ENCODE results near the gene ZSCAN2. TPM values are rescaled to one million over a fixed set of nuclear protein-coding genes. Genes with fewer than 3 reads are reported as not detected.

ZSCAN2 gene
- total RNA-seq, 1 donor from 2014 or later = 26.2 TPM

DNA sequence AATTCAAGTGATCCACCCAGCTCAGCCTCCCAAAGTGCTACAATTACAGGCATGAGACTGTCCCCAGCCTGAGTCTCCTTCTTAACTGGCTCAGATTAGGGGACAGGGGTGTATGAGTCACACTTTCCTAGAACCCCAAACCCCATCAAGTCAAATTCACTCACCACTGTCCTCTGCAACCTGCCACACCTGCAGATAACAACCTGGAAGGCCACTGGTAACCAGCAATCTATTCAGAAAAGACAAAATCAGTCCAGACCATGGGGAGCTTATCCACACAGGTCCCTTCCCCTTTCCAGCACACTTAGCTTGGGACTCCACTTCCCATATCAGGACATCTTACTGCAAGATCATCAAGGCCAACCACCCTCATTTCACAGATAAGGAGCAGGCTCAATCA is 46.9 kb downstream of the ZSCAN2 start:
- H3K9me3 Mint-ChIP-seq = no peaks in the 10 kb centered on the region
- H3K36me3 Mint-ChIP-seq = peaks cover 41% of the 10 kb centered on the region
- no peak for DNase-seq (ENCODE audit: extremely low spot score, unreplicated experiment)
- TF ChIP-seq, protein P1, sequence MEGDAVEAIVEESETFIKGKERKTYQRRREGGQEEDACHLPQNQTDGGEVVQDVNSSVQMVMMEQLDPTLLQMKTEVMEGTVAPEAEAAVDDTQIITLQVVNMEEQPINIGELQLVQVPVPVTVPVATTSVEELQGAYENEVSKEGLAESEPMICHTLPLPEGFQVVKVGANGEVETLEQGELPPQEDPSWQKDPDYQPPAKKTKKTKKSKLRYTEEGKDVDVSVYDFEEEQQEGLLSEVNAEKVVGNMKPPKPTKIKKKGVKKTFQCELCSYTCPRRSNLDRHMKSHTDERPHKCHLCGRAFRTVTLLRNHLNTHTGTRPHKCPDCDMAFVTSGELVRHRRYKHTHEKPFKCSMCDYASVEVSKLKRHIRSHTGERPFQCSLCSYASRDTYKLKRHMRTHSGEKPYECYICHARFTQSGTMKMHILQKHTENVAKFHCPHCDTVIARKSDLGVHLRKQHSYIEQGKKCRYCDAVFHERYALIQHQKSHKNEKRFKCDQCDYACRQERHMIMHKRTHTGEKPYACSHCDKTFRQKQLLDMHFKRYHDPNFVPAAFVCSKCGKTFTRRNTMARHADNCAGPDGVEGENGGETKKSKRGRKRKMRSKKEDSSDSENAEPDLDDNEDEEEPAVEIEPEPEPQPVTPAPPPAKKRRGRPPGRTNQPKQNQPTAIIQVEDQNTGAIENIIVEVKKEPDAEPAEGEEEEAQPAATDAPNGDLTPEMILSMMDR (conservative IDR thresholded peaks at IDR 0.05) = no peak
- H3K4me3 Mint-ChIP-seq = no peak overlapping the region
- H3K27ac Mint-ChIP-seq = no peak overlapping the region
- H3K4me1 Mint-ChIP-seq (ENCODE audit: unreplicated experiment) = peaks cover 10% of the 10 kb centered on the region
- H3K27me3 Mint-ChIP-seq = no peaks in the 10 kb centered on the region

DNA sequence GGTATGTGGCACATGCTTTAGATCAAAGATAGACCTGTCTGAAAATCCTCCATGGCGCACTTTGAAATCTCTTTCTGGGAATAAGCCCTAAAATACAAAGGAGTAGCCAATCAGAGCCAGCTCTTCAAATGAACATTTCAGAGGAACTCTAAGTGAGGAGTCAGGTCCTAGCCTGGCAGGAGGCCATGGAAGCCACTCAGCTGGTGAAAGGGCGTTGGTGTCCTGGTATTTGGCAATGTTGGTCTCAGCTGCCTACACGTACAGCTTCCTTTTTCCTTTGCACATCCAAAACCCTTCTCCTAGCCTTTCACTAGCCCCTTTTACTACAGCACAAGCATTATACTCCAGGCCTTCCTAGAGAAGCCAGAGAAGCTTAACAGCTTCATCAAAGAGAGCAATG is 47.7 kb downstream of the ZSCAN2 start:
- TF ChIP-seq, protein P1 (conservative IDR thresholded peaks at IDR 0.05) = no peak
- Mint-ChIP-seq H3K36me3 (peaks cover 36% of the 10 kb centered on the region), H3K9me3 (no peaks in the 10 kb centered on the region), H3K27ac (no peak overlapping the region), H3K4me3 (no peak overlapping the region), H3K27me3 (no peaks in the 10 kb centered on the region), H3K4me1 (ENCODE audit: unreplicated experiment) (peaks cover 10% of the 10 kb centered on the region)
- DNase-seq (ENCODE audit: extremely low spot score, unreplicated experiment) = no peak

DNA sequence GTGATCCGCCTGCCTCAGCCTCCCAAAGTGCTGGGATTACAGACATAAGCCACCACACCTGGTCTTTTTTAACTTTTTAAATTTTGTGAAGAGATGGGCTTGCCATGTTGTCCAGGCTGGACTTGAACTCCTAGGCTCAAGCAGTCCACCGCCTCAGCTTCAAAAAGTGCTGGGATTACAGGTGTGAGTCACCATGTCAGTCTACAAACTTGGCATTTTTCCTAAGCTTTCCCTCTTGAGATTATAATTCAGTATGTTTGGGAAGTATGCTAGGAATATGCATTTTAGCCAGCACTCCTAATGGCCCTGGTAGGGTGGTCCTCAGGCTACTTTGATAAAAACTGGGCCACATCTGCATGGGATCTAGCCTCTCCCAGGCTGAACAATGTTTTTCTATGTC is 48.9 kb downstream of the ZSCAN2 start:
- H3K27ac Mint-ChIP-seq = no peak overlapping the region
- H3K4me1 Mint-ChIP-seq (ENCODE audit: unreplicated experiment) = peaks cover 11% of the 10 kb centered on the region
- TF ChIP-seq, protein P1 (conservative IDR thresholded peaks at IDR 0.05) = no peak
- H3K4me3 Mint-ChIP-seq = no peak overlapping the region
- H3K27me3 Mint-ChIP-seq = no peaks in the 10 kb centered on the region
- no peaks in the 10 kb centered on the region for H3K9me3 Mint-ChIP-seq
- H3K36me3 Mint-ChIP-seq = peaks cover 32% of the 10 kb centered on the region
- DNase-seq (ENCODE audit: extremely low spot score, unreplicated experiment) = no peak

DNA sequence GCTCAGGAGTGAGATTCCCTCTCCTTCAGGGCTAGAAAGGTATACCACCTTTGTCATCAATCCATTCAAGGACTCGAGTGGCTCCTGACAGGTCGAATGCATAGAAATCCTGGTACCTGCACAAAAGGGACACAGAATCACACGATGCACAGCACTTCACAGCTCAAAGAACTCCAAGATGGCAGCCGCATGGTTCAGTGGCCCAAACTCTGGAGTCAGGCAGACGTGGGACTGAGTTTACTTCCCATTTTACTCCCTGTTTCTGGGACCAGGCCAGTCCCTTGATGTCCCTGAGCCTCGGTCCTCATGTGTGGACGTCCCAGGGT is 52.7 kb downstream of the ZSCAN2 start:
- H3K27ac Mint-ChIP-seq = peak overlapping the region; percentile 93
- peaks cover 14% of the 10 kb centered on the region for H3K4me1 Mint-ChIP-seq (ENCODE audit: unreplicated experiment)
- no peaks in the 10 kb centered on the region for H3K9me3 Mint-ChIP-seq
- H3K36me3 Mint-ChIP-seq = peaks cover 15% of the 10 kb centered on the region
- peak overlapping the region; percentile 97 for H3K4me3 Mint-ChIP-seq
- no peak for DNase-seq (ENCODE audit: extremely low spot score, unreplicated experiment)
- H3K27me3 Mint-ChIP-seq = peaks cover 5% of the 10 kb centered on the region
- TF ChIP-seq, protein P1 (conservative IDR thresholded peaks at IDR 0.05) = no peak

DNA sequence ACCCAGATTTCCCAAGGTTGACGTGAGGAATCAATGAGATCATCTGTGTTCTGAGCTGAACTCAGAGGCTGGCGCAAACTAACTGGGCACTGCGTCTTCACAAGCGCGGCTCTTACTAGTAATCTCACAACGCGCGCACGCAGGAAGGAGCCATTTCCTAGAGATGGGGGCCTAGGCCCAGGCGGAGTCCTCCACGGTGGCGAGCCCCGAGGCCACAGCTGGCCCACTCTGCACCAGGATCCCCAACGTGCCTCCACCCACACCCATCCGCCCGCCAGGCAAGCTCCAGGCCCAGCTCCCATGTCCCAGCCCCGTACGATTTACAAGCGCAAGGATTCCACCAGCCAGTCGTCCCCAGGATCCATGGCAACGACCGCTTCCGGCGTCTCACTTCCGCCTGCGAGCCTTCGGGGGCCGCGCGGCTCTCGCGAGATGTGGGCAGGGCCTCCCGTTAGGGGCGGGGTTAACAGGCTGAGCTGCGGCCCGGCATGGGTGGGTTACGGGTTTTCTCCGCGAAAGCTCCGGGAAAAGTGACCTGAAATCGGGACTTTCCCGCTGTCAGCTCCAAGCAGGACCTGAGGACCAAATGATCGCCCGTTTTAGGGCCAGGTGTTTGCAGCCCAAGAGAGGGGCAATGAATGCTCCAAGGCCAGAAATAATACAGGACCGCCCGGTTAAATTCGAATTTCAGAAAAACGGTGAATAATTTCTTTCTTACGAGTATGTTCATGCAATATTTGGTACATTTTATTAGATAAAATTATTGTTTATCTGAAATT is 53.3 kb downstream of the ZSCAN2 start, which contains the start of gene WDR73:
WDR73 (minus strand) TSS at position 374 of the 779 bp plus-strand sequence; CDS start at position 365, 9 bp downstream.
- Mint-ChIP-seq H3K27ac (peak within 1 kb of the TSS; percentile 93), H3K27me3 (peaks cover 5% of the 10 kb centered on the region), H3K9me3 (no peaks in the 10 kb centered on the region)

More for the DNA sequence above, 53.3 kb downstream of the ZSCAN2 start, which contains the start of gene WDR73:
- Mint-ChIP-seq H3K4me3 (peak within 1 kb of the TSS; percentile 97), H3K4me1 (ENCODE audit: unreplicated experiment) (peaks cover 17% of the 10 kb centered on the region), H3K36me3 (peaks cover 11% of the 10 kb centered on the region)
- peak; percentile 98 for DNase-seq (ENCODE audit: extremely low spot score, unreplicated experiment)
- TF ChIP-seq, protein P1 (conservative IDR thresholded peaks at IDR 0.05) = no peak
